Panc1 (cell line): ENCODE results near the gene LRRTM3. TPM values are rescaled to one million over a fixed set of nuclear protein-coding genes. Genes with fewer than 3 reads are reported as not detected.

Source experiments
- ATAC-seq: fragments of 200-7000 bp; cut with Tn5 transposase; 2 replicates; pipeline ENCODE4 v1.9.1; 2020; ENCODE audit warnings: mild to moderate bottlenecking, moderate library complexity
- BruUV-seq: library from RNA; stranded (reverse); fragments of 400-500 nt; replicated peaks from 2 replicates; lab custom pipeline; 2021; lab: Mats Ljungman, UMichigan
- CTCF ChIA-PET: fragments of 300-600 bp; sonication (Branson Sonifier 250); formaldehyde crosslinking; loops from one replicate; lab custom pipeline; 2022; ENCODE audit warnings: antibody characterized with exemption; lab: Charles Lee
- POLR2A ChIA-PET: fragments of 300-600 bp; sonication (Branson Sonifier 250); formaldehyde crosslinking; loops from one replicate; lab custom pipeline; 2022; ENCODE audit warnings: antibody characterized with exemption; lab: Charles Lee
- DNase-seq: peaks from one replicate; pipeline ENCODE4 v3.0.0-alpha.2; 2010; ENCODE audit warnings: low read depth, low spot score
- H3K27ac ChIP-seq: 2 replicates; pipeline ENCODE4 v1.5.1; 2011; ENCODE audit warnings: mild to moderate bottlenecking, low read length, inconsistent platforms
- H3K27me3 ChIP-seq: fragments of 200-500 bp; sonication (Bioruptor generic); 2 replicates; pipeline ENCODE4 v1.6.0; 2014; ENCODE audit warnings: low read length, inconsistent platforms; ENCODE audit not compliant: control insufficient read depth, insufficient read depth
- H3K36me3 ChIP-seq: fragments of 200-500 bp; sonication (Bioruptor generic); 2 replicates; pipeline ENCODE4 v1.5.1; 2014; ENCODE audit warnings: inconsistent platforms, mild to moderate bottlenecking, low read length, moderate library complexity; ENCODE audit not compliant: control insufficient read depth, insufficient read depth
- H3K4me1 ChIP-seq: 2 replicates; pipeline ENCODE4 v1.5.1; 2011; ENCODE audit warnings: inconsistent platforms, mild to moderate bottlenecking, low read length, moderate library complexity; ENCODE audit not compliant: control insufficient read depth, insufficient read depth
- H3K4me3 ChIP-seq, 2 experiments: 2 replicates each; pipeline ENCODE4 v1.5.1; 2011 to 2012; ENCODE audit warnings: low read depth in 2 of 2, low read length in 2 of 2, mild to moderate bottlenecking in 2 of 2, inconsistent platforms in 1 of 2, moderate library complexity in 1 of 2
- H3K9me3 ChIP-seq: fragments of 200-500 bp; sonication (Bioruptor generic); 2 replicates; pipeline ENCODE4 v1.5.1; 2014; ENCODE audit warnings: low read depth, mild to moderate bottlenecking, inconsistent platforms, low read length, moderate library complexity; ENCODE audit not compliant: control insufficient read depth, insufficient read depth
- CTCF ChIP-seq: fragments of 450-650 bp; IDR thresholded peaks from 2 replicates; pipeline ENCODE4 v1.5.1; 2017; ENCODE audit warnings: mild to moderate bottlenecking
- POLR2AphosphoS5 ChIP-seq: IDR thresholded peaks from 2 replicates; pipeline ENCODE4 v1.6.1; 2012; ENCODE audit warnings: mild to moderate bottlenecking, low read depth, low read length, moderate library complexity
- REST ChIP-seq, 2 experiments: IDR thresholded peaks; 2 replicates each; pipeline ENCODE4 v1.6.1; 2011 to 2012; ENCODE audit warnings: low read depth in 2 of 2, control low read depth in 1 of 2, low read length in 1 of 2, mild to moderate bottlenecking in 1 of 2, moderate library complexity in 1 of 2; ENCODE audit not compliant: insufficient read depth in 1 of 2
- SIN3A ChIP-seq: IDR thresholded peaks from 2 replicates; pipeline ENCODE4 v1.6.1; 2012; ENCODE audit warnings: low read depth, mild to moderate bottlenecking, low read length, moderate library complexity, borderline replicate concordance; ENCODE audit not compliant: insufficient read depth
- TCF7L2 ChIP-seq: IDR thresholded peaks from 2 replicates; pipeline ENCODE4 v1.6.1; 2011; ENCODE audit warnings: mild to moderate bottlenecking, low read depth, low read length, inconsistent platforms
- in situ Hi-C: cut with HindIII; loops from 2 replicates; pipeline ENCODE4 v1.10.0; 2016; ENCODE audit warnings: low sequenced_read_pairs, low pct_unique_long_range_greater_than_20kb
- intact Hi-C: fragments of 100-400 bp; cut with micrococcal nuclease; formaldehyde crosslinking; loops from one replicate; pipeline ENCODE4 v1.10.0; 2022; ENCODE audit not compliant: unreplicated experiment
- total RNA-seq: library from RNA; stranded (reverse); gene quantifications from one replicate; pipeline ENCODE4 v1.2.1, GENCODE V29; 2021; ENCODE audit not compliant: unreplicated experiment

Gene LRRTM3
- total RNA-seq, 1 experiment from 2014 or later: 0.10 TPM

- CTCF ChIA-PET: no interaction called here
- Histone ChIP-seq H3K36me3 (no peaks in the 10 kb centered on the region), H3K4me3 (no peak overlapping the region), H3K27ac (no peak overlapping the region), H3K4me1 (no peaks in the 10 kb centered on the region), H3K9me3 (no peaks in the 10 kb centered on the region), H3K27me3 (no peaks in the 10 kb centered on the region)
- in situ Hi-C loops: no loop called here
- intact Hi-C loops: no loop called here
- no TSS peak for BruUV-seq
- ATAC-seq (no peak), DNase-seq (no peak)
- TF ChIP-seq CTCF: no peak
- TF ChIP-seq REST (IDR thresholded peaks at IDR 0.05; ENCODE audit: insufficient read depth in 1 of 2, low read depth in 2 of 2, low read length in 1 of 2): no peak
- TF ChIP-seq POLR2AphosphoS5: no peak
- TF ChIP-seq TCF7L2: no peak
- no peak for TF ChIP-seq SIN3A
- POLR2A ChIA-PET: no interaction called here
These were observed 6.6 kb upstream of the LRRTM3 start for GRCh38 chr10:66919248-66919647.

GRCh38 chr10:66924674-66925345, 1.0 kb upstream of the LRRTM3 start:
- Histone ChIP-seq H3K27me3 (peaks cover 42% of the 10 kb centered on the region), H3K27ac (no peak overlapping the region), H3K36me3 (no peaks in the 10 kb centered on the region), H3K4me1 (peaks cover 6% of the 10 kb centered on the region), H3K4me3 (no peak overlapping the region), H3K9me3 (no peaks in the 10 kb centered on the region)
- CTCF ChIA-PET: no interaction called here
- ATAC-seq (no peak), DNase-seq (no peak)
- TF ChIP-seq POLR2AphosphoS5: no peak
- TF ChIP-seq SIN3A: no peak
- no peak for TF ChIP-seq CTCF
- TF ChIP-seq REST (IDR thresholded peaks at IDR 0.05; ENCODE audit: insufficient read depth in 1 of 2, low read depth in 2 of 2, low read length in 1 of 2): no peak
- no peak for TF ChIP-seq TCF7L2
- POLR2A ChIA-PET: no interaction called here
- intact Hi-C loops: no loop called here
- BruUV-seq: no TSS peak
- in situ Hi-C loops: no loop called here
